H1 (cell line): Measurements from ENCODE around the gene MAN1C1. TPM values are rescaled to one million over a fixed set of nuclear protein-coding genes. Genes with fewer than 3 reads are reported as not detected.

Experiments used
- CTCF ChIA-PET: fragments of 300-600 bp; sonication (Branson Sonifier 250); formaldehyde crosslinking; loops from one replicate; lab custom pipeline; 2021; ENCODE audit not compliant: partially characterized antibody; lab: Charles Lee
- POLR2A ChIA-PET: fragments of 300-600 bp; sonication (Branson Sonifier 250); formaldehyde crosslinking; loops from one replicate; lab custom pipeline; 2021; ENCODE audit warnings: inconsistent platforms; ENCODE audit not compliant: partially characterized antibody; lab: Charles Lee
- DNase-seq, 2 experiments: peaks; one replicate each; pipeline versions ENCODE4 v3.0.0 to v3.0.0-alpha.2; 2010 to 2022; ENCODE audit warnings: low spot score in 2 of 2, low read depth in 1 of 2, mixed read lengths in 1 of 2
- FAIRE-seq: peaks from 2 replicates; lab custom pipeline; 2011; peaks lifted over from hg19 to GRCh38; lab: Jason Lieb, UNC
- H2AFZ ChIP-seq: 2 replicates; pipeline ENCODE4 v1.8.1; 2012; ENCODE audit warnings: low read length, inconsistent platforms
- H2AK5ac ChIP-seq: 2 replicates; pipeline ENCODE4 v1.6.1; 2013; ENCODE audit warnings: low read depth, low read length
- H2BK120ac ChIP-seq: replicated peaks from 2 replicates; pipeline ENCODE3; 2013; ENCODE audit warnings: low read depth, low read length, inconsistent platforms
- H2BK12ac ChIP-seq: 2 replicates; pipeline ENCODE4 v1.6.1; 2013; ENCODE audit warnings: low read depth, low read length
- H2BK15ac ChIP-seq: 2 replicates; pipeline ENCODE4 v1.6.1; 2013; ENCODE audit warnings: low read length
- H2BK20ac ChIP-seq: 2 replicates; pipeline ENCODE4 v1.6.1; 2013; ENCODE audit warnings: low read length
- H2BK5ac ChIP-seq: 2 replicates; pipeline ENCODE4 v1.6.1; 2013; ENCODE audit warnings: low read depth, low read length
- H3K14ac ChIP-seq: 2 replicates; pipeline ENCODE4 v1.6.1; 2013; ENCODE audit warnings: inconsistent platforms; ENCODE audit not compliant: insufficient read length
- H3K18ac ChIP-seq: 2 replicates; pipeline ENCODE4 v1.6.1; 2013; ENCODE audit warnings: low read length; ENCODE audit errors: extremely low read depth
- H3K23ac ChIP-seq: 2 replicates; pipeline ENCODE4 v1.6.1; 2013; ENCODE audit warnings: inconsistent platforms; ENCODE audit not compliant: insufficient read length
- H3K23me2 ChIP-seq: 2 replicates; pipeline ENCODE4 v1.6.1; 2013; ENCODE audit warnings: low read depth, low read length
- H3K27ac ChIP-seq: 2 replicates; pipeline ENCODE4 v1.6.1; 2011; ENCODE audit warnings: low read depth, low read length, inconsistent platforms
- H3K27me3 ChIP-seq, 4 experiments: replicated peaks in 1 of 4; 1 replicate in 1 of 4; 2 replicates in 3 of 4; pipeline versions ENCODE4 v1.6.1 to v1.8.1; 2011 to 2013; ENCODE audit warnings: low read length in 3 of 4, mild to moderate bottlenecking in 3 of 4, inconsistent platforms in 2 of 4, mixed read lengths in 2 of 4, moderate library complexity in 1 of 4; ENCODE audit not compliant: control insufficient read depth in 3 of 4, insufficient read depth in 3 of 4; ENCODE audit errors: extremely low read depth in 1 of 4
- H3K36me3 ChIP-seq, 4 experiments: 2 replicates each; pipeline versions ENCODE4 v1.6.1 to v1.8.1; 2011 to 2013; ENCODE audit warnings: mild to moderate bottlenecking in 4 of 4, low read length in 3 of 4, moderate library complexity in 2 of 4, control low read depth in 1 of 4, inconsistent platforms in 1 of 4; ENCODE audit not compliant: insufficient read depth in 4 of 4, control insufficient read depth in 2 of 4
- H3K4ac ChIP-seq: replicated peaks from 2 replicates; pipeline ENCODE3; 2013; ENCODE audit warnings: low read length, low read depth, mixed read lengths, inconsistent platforms; ENCODE audit not compliant: insufficient read length
- H3K4me1 ChIP-seq, 4 experiments: replicated peaks in 1 of 4; 1 replicate in 1 of 4; 2 replicates in 3 of 4; pipeline versions ENCODE4 v1.6.1 to v1.8.1; 2011 to 2013; ENCODE audit warnings: low read length in 3 of 4, inconsistent platforms in 2 of 4, mixed read lengths in 1 of 4; ENCODE audit not compliant: insufficient read depth in 4 of 4, control insufficient read depth in 3 of 4
- H3K4me2 ChIP-seq, 2 experiments: 2 replicates each; pipeline versions ENCODE4 v1.6.1 to v1.8.1; 2011 to 2013; ENCODE audit warnings: low read depth in 2 of 2, low read length in 2 of 2, control low read depth in 1 of 2, inconsistent platforms in 1 of 2, mild to moderate bottlenecking in 1 of 2; ENCODE audit not compliant: insufficient read depth in 1 of 2
- H3K4me3 ChIP-seq, 4 experiments: fragments of 200-600, 300-600 bp in 1 of 4; sonication (generic), shearing (Covaris generic), sonication (Bioruptor Twin) in 1 of 4; 2 replicates each; pipeline versions ENCODE4 v1.5.1 to v1.8.1; 2011 to 2016; ENCODE audit warnings: low read length in 4 of 4, low read depth in 3 of 4, control low read depth in 2 of 4, inconsistent platforms in 2 of 4, mild to moderate bottlenecking in 2 of 4, mixed read lengths in 1 of 4, moderate library complexity in 1 of 4; ENCODE audit not compliant: insufficient read depth in 2 of 4; ENCODE audit errors: extremely low read depth in 1 of 4
- H3K56ac ChIP-seq: replicated peaks from 2 replicates; pipeline ENCODE3; 2013; ENCODE audit warnings: low read depth, mild to moderate bottlenecking, mixed read lengths, low read length, inconsistent platforms; ENCODE audit not compliant: insufficient read length
- H3K79me1 ChIP-seq: 2 replicates; pipeline ENCODE4 v1.6.1; 2013; ENCODE audit warnings: low read depth, low read length, control low read depth
- H3K79me2 ChIP-seq, 2 experiments: 2 replicates each; pipeline versions ENCODE4 v1.6.1 to v1.8.1; 2012 to 2013; ENCODE audit warnings: low read length in 2 of 2, mild to moderate bottlenecking in 2 of 2, inconsistent platforms in 1 of 2; ENCODE audit not compliant: insufficient read depth in 2 of 2, control insufficient read depth in 1 of 2
- H3K9ac ChIP-seq, 4 experiments: replicated peaks in 1 of 4; 1 replicate in 1 of 4; 2 replicates in 3 of 4; pipeline versions ENCODE4 v1.6.1 to v1.8.1; 2011 to 2013; ENCODE audit warnings: low read depth in 3 of 4, low read length in 3 of 4, control low read depth in 2 of 4, mild to moderate bottlenecking in 2 of 4, moderate library complexity in 2 of 4, inconsistent platforms in 1 of 4; ENCODE audit errors: extremely low read depth in 1 of 4
- H3K9me3 ChIP-seq, 2 experiments: 2 replicates each; pipeline versions ENCODE4 v1.6.1 to v1.8.1; 2012 to 2013; ENCODE audit warnings: mild to moderate bottlenecking in 2 of 2, moderate library complexity in 2 of 2, control low read depth in 1 of 2, inconsistent platforms in 1 of 2, low read depth in 1 of 2, low read length in 1 of 2, mixed read lengths in 1 of 2; ENCODE audit not compliant: insufficient read depth in 2 of 2
- H4K20me1 ChIP-seq, 2 experiments: replicated peaks in 1 of 2; 2 replicates each; pipeline versions ENCODE3 to v1.8.1; 2011 to 2013; ENCODE audit warnings: inconsistent platforms in 2 of 2, low read length in 2 of 2, mild to moderate bottlenecking in 1 of 2; ENCODE audit not compliant: insufficient read depth in 2 of 2, control insufficient read depth in 1 of 2
- H4K5ac ChIP-seq: 2 replicates; pipeline ENCODE4 v1.6.1; 2013; ENCODE audit warnings: low read length, low read depth, mixed read lengths, inconsistent platforms; ENCODE audit not compliant: insufficient read length
- H4K8ac ChIP-seq: 2 replicates; pipeline ENCODE4 v1.8.0; 2013; ENCODE audit warnings: mild to moderate bottlenecking, moderate library complexity, low read length, inconsistent platforms; ENCODE audit not compliant: insufficient read depth; ENCODE audit errors: extremely low read depth
- H4K91ac ChIP-seq: replicated peaks from 2 replicates; pipeline ENCODE3; 2013; ENCODE audit warnings: low read length, mixed read lengths, inconsistent platforms; ENCODE audit not compliant: insufficient read length
- CHD1 ChIP-seq: IDR thresholded peaks from 2 replicates; pipeline ENCODE4 v1.6.1; 2012; ENCODE audit warnings: low read depth, low read length, improper control_type of control experiment
- POLR2A ChIP-seq, 2 experiments: IDR thresholded peaks; 1 replicate in 1 of 2; 2 replicates in 1 of 2; pipeline ENCODE4 v1.6.1; 2011; ENCODE audit warnings: low read depth in 2 of 2, low read length in 2 of 2, mild to moderate bottlenecking in 2 of 2; ENCODE audit errors: control extremely low read depth in 1 of 2
- WGBS, 2 experiments: shearing (Covaris generic) in 1 of 2; methylation state at CpG; one replicate each; pipeline versions ENCODE4 v1.1.6 to v1.1.7; 2013 to 2015; ENCODE audit warnings: low lambda C conversion rate in 2 of 2, mixed read lengths in 2 of 2, inconsistent platforms in 1 of 2, low coverage in 1 of 2, missing lambda C conversion rate in 1 of 2; ENCODE audit not compliant: insufficient replicate concordance in 2 of 2, insufficient coverage in 1 of 2, insufficient read length in 1 of 2; ENCODE audit errors: extremely low coverage in 1 of 2, missing lambda C conversion rate in 1 of 2; 5-methylcytosine and 5-hydroxymethylcytosine counted together
- polyA plus RNA-seq, 7 experiments: library from polyadenylated mRNA; depleted of rRNA in 3 of 7; stranded (reverse) in 5 of 7; unstranded in 2 of 7; fragments of >200 nt in 5 of 7; fragments of 200-250 nt in 2 of 7; gene quantifications; 1 replicate in 5 of 7; 2 replicates in 1 of 7; 4 replicates in 1 of 7; pipeline versions ENCODE4 v1.2.1 to v1.2.3, GENCODE V29; 2011 to 2013; ENCODE audit warnings: missing spikeins in 2 of 7, mixed read lengths in 2 of 7
- total RNA-seq: library from RNA; stranded (reverse); fragmentation: NEBNext Ultra II Directional; extraction: Animal tissue kit (Norgen Biotek cat#: 25700); gene quantifications from 2 replicates; pipeline ENCODE4 v1.2.1, GENCODE V29; 2021

Gene MAN1C1
- total and polyA plus RNA-seq, 2 of the 8 experiments (the other 6 are each of a cell fraction or from before 2014, with no cell fraction given), result 7.8 to 15.2 TPM

DNA sequence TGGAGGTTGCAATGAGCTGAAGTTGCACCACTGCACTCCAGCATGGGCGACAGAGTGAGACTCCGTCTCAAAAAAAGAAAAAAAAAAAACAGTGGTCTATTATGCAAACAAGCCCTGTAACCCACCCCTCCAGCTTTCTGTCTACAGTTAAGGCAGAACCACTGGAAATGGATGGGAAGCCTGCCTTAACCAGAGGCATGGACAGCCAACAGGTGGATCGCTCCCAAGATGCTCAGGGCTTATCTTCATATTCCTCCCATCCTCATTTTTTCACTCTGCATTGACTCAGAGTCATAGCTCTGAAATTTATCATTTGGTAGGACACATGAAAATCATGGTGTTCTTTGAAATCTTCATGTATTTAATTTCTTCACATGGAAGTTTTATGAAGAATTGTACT lies 211.9 kb downstream of the MAN1C1 start:
- 100% methylated on average over 2 of the region's 3 CpGs; no CpG with 5 or more reads in 1 of the 2 experiments for WGBS, 2 experiments
- Histone ChIP-seq H3K36me3 (peaks cover 19 to 59% (median 45%) of the 10 kb centered on the region in 4 experiments), H4K91ac (no peak overlapping the region), H4K5ac (no peak overlapping the region), H3K14ac (no peak overlapping the region), H2BK20ac (no peak overlapping the region), H3K4me2 (no peak overlapping the region), H3K4me3 (no peak overlapping the region), H3K23ac (no peak overlapping the region), H2BK120ac (no peak overlapping the region), H2BK5ac (no peak overlapping the region), H3K23me2 (no peaks in the 10 kb centered on the region), H3K9ac (no peak overlapping the region), H3K56ac (no peak overlapping the region), H2AK5ac (no peak overlapping the region), H2BK15ac (no peak overlapping the region), H3K27ac (no peak overlapping the region), H2BK12ac (no peak overlapping the region), H4K20me1 (peaks cover 2 to 4% of the 10 kb centered on the region in 2 experiments), H3K4ac (no peak overlapping the region), H3K18ac (no peak overlapping the region), H3K4me1 (no peaks in the 10 kb centered on the region), H3K27me3 (no peaks in the 10 kb centered on the region), H3K79me1 (no peaks in the 10 kb centered on the region)
- ChIA-PET POLR2A (interaction anchor here (2.4 kb wide), 1 partner anchor 9 kb away, joined by 14 read pairs; the partner anchor contains the start of gene MTFR1L), CTCF (interaction anchor here (0.7 to 2.6 kb wide), 2 partner anchors 68 to 169 kb away, joined by 3 to 10 read pairs; partner anchors contain the start of gene PAFAH2)
- no peak for DNase-seq
- TF ChIP-seq POLR2A (IDR thresholded peaks at IDR 0.05; ENCODE audit: control extremely low read depth in 1 of 2, low read depth in 2 of 2, low read length in 2 of 2) (no peak), CHD1 (no peak)
- TF ChIP-seq, all 59 proteins: peak for 0
- no peaks in the 10 kb centered on the region for H3K79me2 ChIP-seq
- H4K8ac ChIP-seq, result no peak overlapping the region
- FAIRE-seq, result no peak
- H3K9me3 ChIP-seq, result no peaks in the 10 kb centered on the region
- H2AFZ ChIP-seq, result no peak overlapping the region
